ENCODE measurements around the gene TM4SF4.
A peak's percentile ranks its signal among the peaks of the same experiment; 100 is the strongest.

The TM4SF4 gene

GRCh38 chr3:149480326-149481017, 6.0 kb downstream of the TM4SF4 start:
- Histone ChIP-seq H3K56ac (ENCODE audit: low read length) (no peak overlapping the region), H3K79me1 (ENCODE audit: low read length) (no peaks in the 10 kb centered on the region), H2BK15ac (replicated peaks; ENCODE audit: low read depth) (no peak overlapping the region), H3K4me3 (ENCODE audit: low read length) (no peak overlapping the region), H3K79me2 (ENCODE audit: control insufficient read depth, insufficient read depth, low read length) (no peaks in the 10 kb centered on the region), H3K27ac (ENCODE audit: low read depth, low read length) (no peak overlapping the region), H3K36me3 (ENCODE audit: control insufficient read depth, insufficient read depth, low read length) (no peaks in the 10 kb centered on the region), H3K4me2 (ENCODE audit: low read length) (no peak overlapping the region), H2AK5ac (ENCODE audit: low read length) (no peak overlapping the region), H3K9ac (ENCODE audit: low read length) (no peak overlapping the region), H3K23ac (ENCODE audit: low read length) (no peak overlapping the region), H2BK120ac (ENCODE audit: low read depth, low read length) (no peak overlapping the region), H4K8ac (ENCODE audit: low read depth, low read length) (no peak overlapping the region), H3K18ac (ENCODE audit: low read length) (no peak overlapping the region), H3K4me1 (ENCODE audit: control insufficient read depth, low read depth, low read length) (no peaks in the 10 kb centered on the region), H3K27me3 (ENCODE audit: insufficient read depth, low read length, poor library complexity) (no peaks in the 10 kb centered on the region), H4K5ac (ENCODE audit: low read length) (no peak overlapping the region), H3K4ac (ENCODE audit: low read depth, low read length) (no peak overlapping the region), H2BK5ac (ENCODE audit: low read length) (no peak overlapping the region)
- peak; percentile 93 for DNase-seq
- WGBS (ENCODE audit: extremely low coverage, insufficient coverage, low lambda C conversion rate), result no CpG with 5 or more reads among the region's 15 CpGs

GRCh38 chr3:149481056-149481455, 6.6 kb downstream of the TM4SF4 start:
- Histone ChIP-seq H2BK15ac (replicated peaks; ENCODE audit: low read depth) (no peak overlapping the region), H3K4me1 (ENCODE audit: control insufficient read depth, low read depth, low read length) (no peaks in the 10 kb centered on the region)
- WGBS (ENCODE audit: extremely low coverage, insufficient coverage, low lambda C conversion rate), result no CpG with 5 or more reads among the region's 3 CpGs

GRCh38 chr3:149481491-149481890, 7.0 kb downstream of the TM4SF4 start:
- H4K8ac ChIP-seq (ENCODE audit: low read depth, low read length), result no peak overlapping the region
- H4K5ac ChIP-seq (ENCODE audit: low read length), result no peak overlapping the region
- no peak overlapping the region for H3K4me3 ChIP-seq (ENCODE audit: low read length)
- H2BK15ac ChIP-seq (replicated peaks; ENCODE audit: low read depth), result no peak overlapping the region
- H3K27me3 ChIP-seq (ENCODE audit: insufficient read depth, low read length, poor library complexity), result no peaks in the 10 kb centered on the region
- H2BK120ac ChIP-seq (ENCODE audit: low read depth, low read length), result no peak overlapping the region
- no CpG with 5 or more reads among the region's 2 CpGs for WGBS (ENCODE audit: extremely low coverage, insufficient coverage, low lambda C conversion rate)
- no peak overlapping the region for H3K4me2 ChIP-seq (ENCODE audit: low read length)
- peak overlapping the region; percentile 15 for H3K56ac ChIP-seq (ENCODE audit: low read length)
- H3K79me1 ChIP-seq (ENCODE audit: low read length), result no peaks in the 10 kb centered on the region
- H3K36me3 ChIP-seq (ENCODE audit: control insufficient read depth, insufficient read depth, low read length), result no peaks in the 10 kb centered on the region
- no peaks in the 10 kb centered on the region for H3K79me2 ChIP-seq (ENCODE audit: control insufficient read depth, insufficient read depth, low read length)
- H3K4me1 ChIP-seq (ENCODE audit: control insufficient read depth, low read depth, low read length), result no peaks in the 10 kb centered on the region
- H2BK5ac ChIP-seq (ENCODE audit: low read length), result no peak overlapping the region
- H3K4ac ChIP-seq (ENCODE audit: low read depth, low read length), result no peak overlapping the region
- no peak for DNase-seq
- H2AK5ac ChIP-seq (ENCODE audit: low read length), result no peak overlapping the region
- H3K27ac ChIP-seq (ENCODE audit: low read depth, low read length), result no peak overlapping the region
- no peak overlapping the region for H3K18ac ChIP-seq (ENCODE audit: low read length)
- no peak overlapping the region for H3K23ac ChIP-seq (ENCODE audit: low read length)
- no peak overlapping the region for H3K9ac ChIP-seq (ENCODE audit: low read length)

More at GRCh38 chr3:149481056-149481455, 6.6 kb downstream of the TM4SF4 start:
- no peak overlapping the region for H3K9ac ChIP-seq (ENCODE audit: low read length)
- DNase-seq, result no peak
- H3K4me2 ChIP-seq (ENCODE audit: low read length), result no peak overlapping the region
- H4K5ac ChIP-seq (ENCODE audit: low read length), result no peak overlapping the region
- H3K4ac ChIP-seq (ENCODE audit: low read depth, low read length), result no peak overlapping the region
- H3K23ac ChIP-seq (ENCODE audit: low read length), result no peak overlapping the region
- H3K56ac ChIP-seq (ENCODE audit: low read length), result no peak overlapping the region
- no peak overlapping the region for H2AK5ac ChIP-seq (ENCODE audit: low read length)
- no peak overlapping the region for H3K27ac ChIP-seq (ENCODE audit: low read depth, low read length)
- H3K4me3 ChIP-seq (ENCODE audit: low read length), result no peak overlapping the region
- no peaks in the 10 kb centered on the region for H3K79me1 ChIP-seq (ENCODE audit: low read length)
- no peak overlapping the region for H4K8ac ChIP-seq (ENCODE audit: low read depth, low read length)
- H3K79me2 ChIP-seq (ENCODE audit: control insufficient read depth, insufficient read depth, low read length), result no peaks in the 10 kb centered on the region
- H3K27me3 ChIP-seq (ENCODE audit: insufficient read depth, low read length, poor library complexity), result no peaks in the 10 kb centered on the region
- H3K18ac ChIP-seq (ENCODE audit: low read length), result no peak overlapping the region
- no peaks in the 10 kb centered on the region for H3K36me3 ChIP-seq (ENCODE audit: control insufficient read depth, insufficient read depth, low read length)
- no peak overlapping the region for H2BK5ac ChIP-seq (ENCODE audit: low read length)
- H2BK120ac ChIP-seq (ENCODE audit: low read depth, low read length), result no peak overlapping the region

GRCh38 chr3:149486726-149487125, 12.2 kb downstream of the TM4SF4 start:
- H3K4me3 ChIP-seq (ENCODE audit: low read length), result no peak overlapping the region
- no CpG with 5 or more reads among the region's 5 CpGs for WGBS (ENCODE audit: extremely low coverage, insufficient coverage, low lambda C conversion rate)
- H3K27me3 ChIP-seq (ENCODE audit: insufficient read depth, low read length, poor library complexity), result no peaks in the 10 kb centered on the region
- no peak overlapping the region for H2BK15ac ChIP-seq (replicated peaks; ENCODE audit: low read depth)
- H3K9ac ChIP-seq (ENCODE audit: low read length), result no peak overlapping the region
- no peak overlapping the region for H4K8ac ChIP-seq (ENCODE audit: low read depth, low read length)
- no peak overlapping the region for H3K4ac ChIP-seq (ENCODE audit: low read depth, low read length)
- no peak overlapping the region for H3K4me2 ChIP-seq (ENCODE audit: low read length)
- H3K36me3 ChIP-seq (ENCODE audit: control insufficient read depth, insufficient read depth, low read length), result no peaks in the 10 kb centered on the region
- no peak for DNase-seq
- no peak overlapping the region for H3K23ac ChIP-seq (ENCODE audit: low read length)
- no peaks in the 10 kb centered on the region for H3K4me1 ChIP-seq (ENCODE audit: control insufficient read depth, low read depth, low read length)
- H3K56ac ChIP-seq (ENCODE audit: low read length), result no peak overlapping the region
- H2BK120ac ChIP-seq (ENCODE audit: low read depth, low read length), result no peak overlapping the region
- H4K5ac ChIP-seq (ENCODE audit: low read length), result no peak overlapping the region
- H3K27ac ChIP-seq (ENCODE audit: low read depth, low read length), result no peak overlapping the region
- no peak overlapping the region for H2AK5ac ChIP-seq (ENCODE audit: low read length)
- H3K79me1 ChIP-seq (ENCODE audit: low read length), result no peaks in the 10 kb centered on the region
- H3K18ac ChIP-seq (ENCODE audit: low read length), result no peak overlapping the region
- H2BK5ac ChIP-seq (ENCODE audit: low read length), result no peak overlapping the region
- no peaks in the 10 kb centered on the region for H3K79me2 ChIP-seq (ENCODE audit: control insufficient read depth, insufficient read depth, low read length)

GRCh38 chr3:149487598-149488197, 13.2 kb downstream of the TM4SF4 start:
- Histone ChIP-seq H4K8ac (ENCODE audit: low read depth, low read length) (no peak overlapping the region), H3K56ac (ENCODE audit: low read length) (no peak overlapping the region), H3K4me3 (ENCODE audit: low read length) (no peak overlapping the region), H2AK5ac (ENCODE audit: low read length) (no peak overlapping the region), H4K5ac (ENCODE audit: low read length) (no peak overlapping the region), H3K18ac (ENCODE audit: low read length) (no peak overlapping the region), H3K79me1 (ENCODE audit: low read length) (no peaks in the 10 kb centered on the region), H2BK5ac (ENCODE audit: low read length) (no peak overlapping the region), H3K4me2 (ENCODE audit: low read length) (no peak overlapping the region), H2BK15ac (replicated peaks; ENCODE audit: low read depth) (no peak overlapping the region), H3K27me3 (ENCODE audit: insufficient read depth, low read length, poor library complexity) (no peaks in the 10 kb centered on the region), H3K23ac (ENCODE audit: low read length) (no peak overlapping the region), H3K9ac (ENCODE audit: low read length) (no peak overlapping the region), H2BK120ac (ENCODE audit: low read depth, low read length) (no peak overlapping the region), H3K36me3 (ENCODE audit: control insufficient read depth, insufficient read depth, low read length) (no peaks in the 10 kb centered on the region), H3K4me1 (ENCODE audit: control insufficient read depth, low read depth, low read length) (no peaks in the 10 kb centered on the region), H3K27ac (ENCODE audit: low read depth, low read length) (no peak overlapping the region), H3K4ac (ENCODE audit: low read depth, low read length) (no peak overlapping the region), H3K79me2 (ENCODE audit: control insufficient read depth, insufficient read depth, low read length) (no peaks in the 10 kb centered on the region)
- WGBS (ENCODE audit: extremely low coverage, insufficient coverage, low lambda C conversion rate), result no CpG with 5 or more reads among the region's 6 CpGs
- peak; percentile 67 for DNase-seq
